Breast epithelium (tissue), 4 donors: ENCODE results near the gene PARP2. TPM values are rescaled to one million over a fixed set of nuclear protein-coding genes. Genes with fewer than 3 reads are reported as not detected.
"Not testable (repeated sequence)": the region's sequence is repeated elsewhere in the genome, so short reads cannot be mapped to it uniquely, and the experiment has no call there.

Experiments
- DNase-seq, 2 donors: peaks; one replicate each; pipeline ENCODE4 v3.0.0-alpha.2; 2019; ENCODE audit warnings: low spot score in 2 of 2
- H3K27ac ChIP-seq, 2 donors: fragments of 200-600 bp; sonication (generic) in 1 of 2; one replicate each; pipeline ENCODE4 v1.5.1; 2016 to 2019; ENCODE audit warnings: mild to moderate bottlenecking in 1 of 2
- H3K27me3 ChIP-seq, 2 donors: fragments of 200-600 bp; sonication (generic) in 1 of 2; one replicate each; pipeline versions ENCODE4 v1.5.1 to v1.6.0; 2017 to 2019; ENCODE audit warnings: control low read depth in 1 of 2, mild to moderate bottlenecking in 1 of 2
- H3K36me3 ChIP-seq: fragments of 200-600 bp; one replicate; pipeline ENCODE4 v1.5.1; 2019
- H3K4me1 ChIP-seq, 2 donors: fragments of 200-600 bp; sonication (generic); one replicate each; pipeline ENCODE4 v1.5.1; 2016 to 2019; ENCODE audit warnings: control low read depth in 1 of 2
- H3K4me3 ChIP-seq, 3 donors: fragments of 200-600 bp; sonication (generic); 1 replicate in 2 of 3; 2 replicates in 1 of 3; pipeline ENCODE4 v1.5.1; 2016 to 2019; ENCODE audit warnings: mild to moderate bottlenecking in 3 of 3, moderate library complexity in 2 of 3
- H3K9me3 ChIP-seq, 2 donors: fragments of 200-600 bp; sonication (generic) in 1 of 2; one replicate each; pipeline ENCODE4 v1.5.1; 2016 to 2019; ENCODE audit warnings: control low read depth in 1 of 2
- POLR2A ChIP-seq: fragments of 450-650 bp; IDR thresholded peaks from one replicate; pipeline ENCODE4 v1.6.1; 2016; ENCODE audit warnings: antibody characterized with exemption, mild to moderate bottlenecking, moderate library complexity
- POLR2AphosphoS5 ChIP-seq, 3 donors: sonication (generic); formaldehyde crosslinking; IDR thresholded peaks; one replicate each; pipeline ENCODE4 v1.6.1; 2017; ENCODE audit warnings: antibody characterized with exemption in 3 of 3
- intact Hi-C: fragments of 100-400 bp; cut with DNase I; formaldehyde crosslinking; loops from one replicate; pipeline ENCODE4 v1.15.1; 2023; ENCODE audit warnings: low total_unique reads
- total RNA-seq, 3 donors: library from RNA; depleted of rRNA; stranded (reverse); fragments of >200 nt; gene quantifications; one replicate each; pipeline ENCODE4 v1.1.0, GENCODE V29; 2016
- TF ChIP-seq, protein P1 (sequence below), 3 donors: fragments of 450-650 bp; IDR thresholded peaks; one replicate each; pipeline ENCODE4 v1.5.1; 2016 to 2017; ENCODE audit warnings: antibody characterized with exemption in 3 of 3, mild to moderate bottlenecking in 3 of 3, moderate library complexity in 3 of 3

Gene PARP2
- total RNA-seq, 3 donors from 2014 or later = 14.7 to 20.0 (median 17.9) TPM

DNA sequence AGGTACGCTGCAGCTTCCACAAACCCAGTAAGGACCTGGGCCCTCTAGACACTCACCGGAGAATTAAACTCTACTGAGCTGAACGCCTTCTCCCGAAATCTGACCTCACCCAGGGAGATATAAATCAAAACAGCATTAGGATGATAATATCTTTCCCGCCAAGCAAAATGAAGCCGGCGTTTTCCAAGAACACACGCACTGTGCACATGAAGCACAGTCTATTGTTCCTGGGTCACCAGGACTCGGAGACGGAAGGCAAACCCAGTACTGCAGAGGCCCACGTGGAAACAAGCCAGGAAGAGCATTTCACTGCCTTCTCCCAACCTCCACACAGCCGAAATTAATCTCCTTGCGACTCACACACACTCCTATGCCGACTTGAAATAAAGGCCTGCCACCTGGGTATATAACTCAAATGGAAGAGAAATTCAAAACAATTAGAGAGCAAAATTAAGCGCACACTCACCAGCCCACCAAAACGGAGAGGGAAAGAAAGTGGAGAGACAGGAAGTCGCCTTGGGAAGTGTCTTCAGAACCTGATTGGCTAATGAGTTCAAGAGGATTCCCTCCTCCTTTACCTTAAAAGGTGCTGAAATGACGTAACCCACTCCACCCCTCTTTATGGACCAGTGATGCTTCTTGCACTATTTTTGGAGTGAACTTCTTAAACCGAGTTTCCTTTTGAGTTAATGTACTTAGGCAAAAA lies 10.5 kb upstream of the PARP2 start, which contains the start of gene CCNB1IP1:
Gene CCNB1IP1 (minus strand): TSS at position 492 of the 706 bp plus-strand sequence. CDS start 16,756 bp downstream, outside the sequence.
- Histone ChIP-seq H3K4me3 (peak within 1 kb of the TSS; percentile 47 to 70 (median 63)), H3K27ac (peak within 1 kb of the TSS; percentile 83 to 91), H3K4me1 (no peaks in the 10 kb centered on the region), H3K27me3 (no peaks in the 10 kb centered on the region), H3K9me3 (no peaks in the 10 kb centered on the region), H3K36me3 (peaks cover 5% of the 10 kb centered on the region)
- intact Hi-C loops = loop anchor here (10.0 kb wide), 1 partner anchor 1122 kb away; the partner anchor contains the start of gene CHD8
- TF ChIP-seq POLR2AphosphoS5 (IDR thresholded peaks at IDR 0.05) (peak; percentile 43 to 89 (median 81)), POLR2A (no peak)
- DNase-seq = peak in 1 of 2 donors; percentile 68

DNA sequence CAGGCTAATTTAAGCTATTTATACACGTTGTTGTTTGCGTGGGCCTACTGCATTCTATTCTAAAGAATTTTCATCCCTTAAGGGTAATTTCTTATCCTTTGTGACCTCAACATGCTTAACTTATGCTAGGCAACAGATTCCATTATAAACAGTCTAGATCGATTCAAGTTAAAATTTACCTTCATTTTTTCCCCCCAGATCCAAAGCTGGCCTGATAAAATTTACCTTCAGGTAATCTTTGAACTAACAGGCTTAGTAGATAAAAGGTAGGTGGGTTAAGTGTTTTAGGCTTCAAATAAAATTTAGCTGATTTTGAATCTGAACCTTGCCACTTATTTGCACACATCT lies 10.0 kb upstream of the PARP2 start:
- no peaks in the 10 kb centered on the region for H3K9me3 ChIP-seq
- peak overlapping the region; percentile 83 to 91 for H3K27ac ChIP-seq
- intact Hi-C loops = loop anchor here (10.0 kb wide), 1 partner anchor 1121 kb away; the partner anchor contains the start of gene CHD8
- peaks cover 2% of the 10 kb centered on the region for H3K36me3 ChIP-seq
- TF ChIP-seq POLR2AphosphoS5 (IDR thresholded peaks at IDR 0.05) (no peak), POLR2A (no peak)
- TF ChIP-seq, protein P1, sequence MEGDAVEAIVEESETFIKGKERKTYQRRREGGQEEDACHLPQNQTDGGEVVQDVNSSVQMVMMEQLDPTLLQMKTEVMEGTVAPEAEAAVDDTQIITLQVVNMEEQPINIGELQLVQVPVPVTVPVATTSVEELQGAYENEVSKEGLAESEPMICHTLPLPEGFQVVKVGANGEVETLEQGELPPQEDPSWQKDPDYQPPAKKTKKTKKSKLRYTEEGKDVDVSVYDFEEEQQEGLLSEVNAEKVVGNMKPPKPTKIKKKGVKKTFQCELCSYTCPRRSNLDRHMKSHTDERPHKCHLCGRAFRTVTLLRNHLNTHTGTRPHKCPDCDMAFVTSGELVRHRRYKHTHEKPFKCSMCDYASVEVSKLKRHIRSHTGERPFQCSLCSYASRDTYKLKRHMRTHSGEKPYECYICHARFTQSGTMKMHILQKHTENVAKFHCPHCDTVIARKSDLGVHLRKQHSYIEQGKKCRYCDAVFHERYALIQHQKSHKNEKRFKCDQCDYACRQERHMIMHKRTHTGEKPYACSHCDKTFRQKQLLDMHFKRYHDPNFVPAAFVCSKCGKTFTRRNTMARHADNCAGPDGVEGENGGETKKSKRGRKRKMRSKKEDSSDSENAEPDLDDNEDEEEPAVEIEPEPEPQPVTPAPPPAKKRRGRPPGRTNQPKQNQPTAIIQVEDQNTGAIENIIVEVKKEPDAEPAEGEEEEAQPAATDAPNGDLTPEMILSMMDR (IDR thresholded peaks at IDR 0.05) = no peak
- H3K4me1 ChIP-seq = no peaks in the 10 kb centered on the region
- no peaks in the 10 kb centered on the region for H3K27me3 ChIP-seq
- peak overlapping the region; percentile 47 to 70 (median 63) for H3K4me3 ChIP-seq
- no peak for DNase-seq

DNA sequence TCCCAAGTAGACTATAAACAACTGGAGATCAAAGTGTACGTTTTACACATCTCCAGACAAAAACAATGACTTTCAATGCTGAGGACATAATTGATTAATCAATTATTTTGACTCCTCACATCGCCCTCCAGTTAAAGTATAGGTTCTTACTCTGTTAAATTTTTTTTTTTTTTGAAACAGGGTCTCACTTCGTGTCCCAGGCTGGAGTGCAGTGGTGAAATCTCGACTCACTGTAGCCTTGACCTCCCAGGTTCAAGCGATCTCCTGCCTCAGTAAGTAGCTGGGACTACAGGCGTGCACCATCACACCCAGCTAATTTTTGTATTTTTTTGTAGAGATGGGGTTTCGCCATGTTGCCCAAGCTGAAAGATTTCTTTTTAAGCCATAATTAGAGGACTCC lies 9.4 kb upstream of the PARP2 start:
- no peaks in the 10 kb centered on the region for H3K36me3 ChIP-seq
- DNase-seq = no peak
- H3K27me3 ChIP-seq = no peaks in the 10 kb centered on the region
- intact Hi-C loops = loop anchor here (10.0 kb wide), 1 partner anchor 1121 kb away; the partner anchor contains the start of gene CHD8
- no peaks in the 10 kb centered on the region for H3K9me3 ChIP-seq
- no peak overlapping the region for H3K4me3 ChIP-seq
- no peak overlapping the region for H3K27ac ChIP-seq
- H3K4me1 ChIP-seq = no peaks in the 10 kb centered on the region
- no peak for TF ChIP-seq POLR2A
- TF ChIP-seq, protein P1 (IDR thresholded peaks at IDR 0.05) = no peak
- no peak for TF ChIP-seq POLR2AphosphoS5 (IDR thresholded peaks at IDR 0.05)

DNA sequence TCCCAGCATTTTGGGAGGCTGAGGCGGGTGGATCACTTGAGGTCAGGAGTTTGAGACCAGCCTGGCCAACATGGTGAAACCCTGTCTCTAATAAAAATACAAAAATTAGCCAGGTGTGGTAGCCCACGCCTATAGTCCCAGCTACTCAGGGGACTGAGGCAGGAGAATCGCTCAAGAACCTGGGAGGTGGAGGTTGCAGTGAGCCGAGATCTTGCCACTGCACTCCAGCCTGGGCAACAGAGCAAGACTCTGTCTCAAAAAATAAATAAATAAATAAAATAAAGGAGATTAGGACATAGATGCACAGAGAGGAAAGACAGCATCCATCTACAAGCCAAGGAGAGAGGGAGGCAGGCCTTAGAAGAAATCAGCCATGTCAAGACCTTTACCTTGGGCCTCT lies 2.4 kb upstream of the PARP2 start:
- H3K4me3 ChIP-seq, H3K27ac ChIP-seq, H3K4me1 ChIP-seq, DNase-seq, H3K27me3 ChIP-seq, intact Hi-C loops, H3K9me3 ChIP-seq, H3K36me3 ChIP-seq: not testable (repeated sequence)

DNA sequence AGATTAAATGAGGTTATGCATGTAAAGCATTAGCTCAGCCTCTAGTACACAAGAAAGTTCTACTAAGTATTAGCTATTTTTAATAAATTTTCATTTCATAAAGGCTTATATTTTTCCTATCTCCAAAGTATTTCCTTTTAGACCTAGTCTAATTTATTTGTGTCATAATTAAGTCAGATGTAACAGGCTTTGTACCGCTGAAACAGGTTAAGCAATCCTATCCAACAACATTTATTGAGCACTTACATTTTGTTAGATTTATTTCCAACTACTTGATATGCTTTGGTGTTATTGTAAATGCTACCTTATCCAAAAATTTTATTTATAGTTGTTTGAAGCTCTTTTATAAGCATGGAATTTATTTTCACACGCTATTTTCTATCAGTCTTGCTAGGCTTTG lies 1.8 kb upstream of the PARP2 start:
- no peaks in the 10 kb centered on the region for H3K36me3 ChIP-seq
- TF ChIP-seq POLR2A (no peak), POLR2AphosphoS5 (IDR thresholded peaks at IDR 0.05) (no peak)
- TF ChIP-seq, protein P1 (IDR thresholded peaks at IDR 0.05) = no peak
- H3K4me3 ChIP-seq = peak overlapping the region in 1 of 3 donors; percentile 72
- H3K27ac ChIP-seq = peak overlapping the region in 1 of 2 donors; percentile 94
- H3K9me3 ChIP-seq = no peaks in the 10 kb centered on the region
- intact Hi-C loops = no loop called here
- H3K27me3 ChIP-seq = no peaks in the 10 kb centered on the region
- H3K4me1 ChIP-seq = no peaks in the 10 kb centered on the region
- DNase-seq = no peak

DNA sequence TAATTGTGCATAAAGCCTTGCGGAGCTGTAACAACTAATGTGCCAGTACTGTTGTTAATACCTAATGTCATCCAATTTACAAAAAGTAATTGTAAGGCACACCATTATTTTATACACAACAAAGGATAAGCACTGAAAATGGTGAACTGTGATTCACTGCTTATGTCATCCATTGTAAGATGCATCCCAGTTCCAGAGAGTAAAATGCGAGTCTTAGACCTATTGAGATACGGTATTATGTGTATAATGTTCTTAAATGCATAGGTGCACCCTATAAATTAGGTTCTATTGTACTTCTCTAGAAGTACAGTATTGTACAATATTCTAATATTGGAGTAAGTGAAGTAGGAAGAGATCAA lies 406 bp downstream of the PARP2 start:
- peak overlapping the region; percentile 72 to 80 (median 72) for H3K4me3 ChIP-seq
- peak overlapping the region; percentile 91 to 94 for H3K27ac ChIP-seq
- no peaks in the 10 kb centered on the region for H3K36me3 ChIP-seq
- H3K27me3 ChIP-seq = no peaks in the 10 kb centered on the region
- intact Hi-C loops = no loop called here
- H3K4me1 ChIP-seq = no peaks in the 10 kb centered on the region
- no peak for DNase-seq
- no peaks in the 10 kb centered on the region for H3K9me3 ChIP-seq
- no peak for TF ChIP-seq POLR2AphosphoS5 (IDR thresholded peaks at IDR 0.05)
- TF ChIP-seq, protein P1 (IDR thresholded peaks at IDR 0.05) = no peak
